ENCODE results near the gene SPO11. TPM values are rescaled to one million over a fixed set of nuclear protein-coding genes. Genes with fewer than 3 reads are reported as not detected.

The SPO11 gene
- total RNA-seq, 4 donors from 2014 or later = not detected

GRCh38 chr20:57353351-57353750 lies 23.7 kb downstream of the SPO11 start:
- peaks cover 9 to 25% (median 17%) of the 10 kb centered on the region in 4 donors for H3K4me1 ChIP-seq
- no peaks in the 10 kb centered on the region for H3K9me3 ChIP-seq
- H3K4me3 ChIP-seq = no peak overlapping the region
- peaks cover 0 to 1% (median 0%) of the 10 kb centered on the region in 4 donors for H3K27me3 ChIP-seq
- intact Hi-C loops (cut with DNase I) = no loop called here
- H3K36me3 ChIP-seq = peaks cover 0 to 29% (median 11%) of the 10 kb centered on the region in 4 donors
- H3K27ac ChIP-seq (replicated peaks in 1 of 4) = no peak overlapping the region
- DNase-seq (ENCODE audit: extremely low spot score) = no peak
- no peak for TF ChIP-seq POLR2A (IDR thresholded peaks at IDR 0.05; ENCODE audit: low read depth)
- no peak for TF ChIP-seq POLR2AphosphoS5 (IDR thresholded peaks at IDR 0.05)
- no peak for TF ChIP-seq CTCF (IDR thresholded peaks at IDR 0.05)
- no peak for TF ChIP-seq EP300 (IDR thresholded peaks at IDR 0.05)
- WGBS = 90% methylated on average over 9 of the region's 9 CpGs

GRCh38 chr20:57361517-57361916 lies 31.9 kb downstream of the SPO11 start:
- no peaks in the 10 kb centered on the region for H3K9me3 ChIP-seq
- peak overlapping the region in 1 of 4 donors; percentile 2 for H3K27ac ChIP-seq (replicated peaks in 1 of 4)
- intact Hi-C loops (cut with DNase I) = no loop called here
- H3K27me3 ChIP-seq = no peaks in the 10 kb centered on the region
- H3K4me3 ChIP-seq = no peak overlapping the region
- TF ChIP-seq EP300 (IDR thresholded peaks at IDR 0.05) (no peak), POLR2AphosphoS5 (IDR thresholded peaks at IDR 0.05) (peak in 1 of 2 donors; percentile 9), POLR2A (IDR thresholded peaks at IDR 0.05; ENCODE audit: low read depth) (no peak), CTCF (IDR thresholded peaks at IDR 0.05) (no peak)
- peaks cover 27 to 55% (median 39%) of the 10 kb centered on the region in 4 donors for H3K36me3 ChIP-seq
- peaks cover 0 to 9% (median 8%) of the 10 kb centered on the region in 4 donors for H3K4me1 ChIP-seq
- WGBS = 77% methylated on average over 5 of the region's 6 CpGs
- DNase-seq (ENCODE audit: extremely low spot score) = peak; percentile 42

GRCh38 chr20:57364451-57364850 lies 34.8 kb downstream of the SPO11 start:
- H3K4me1 ChIP-seq = peaks cover 0 to 9% (median 8%) of the 10 kb centered on the region in 4 donors
- H3K9me3 ChIP-seq = no peaks in the 10 kb centered on the region
- TF ChIP-seq EP300 (IDR thresholded peaks at IDR 0.05) (no peak), CTCF (IDR thresholded peaks at IDR 0.05) (no peak), POLR2A (IDR thresholded peaks at IDR 0.05; ENCODE audit: low read depth) (no peak), POLR2AphosphoS5 (IDR thresholded peaks at IDR 0.05) (no peak)
- intact Hi-C loops (cut with DNase I) = no loop called here
- H3K4me3 ChIP-seq = no peak overlapping the region
- H3K27me3 ChIP-seq = no peaks in the 10 kb centered on the region
- peaks cover 55 to 84% (median 67%) of the 10 kb centered on the region in 4 donors for H3K36me3 ChIP-seq
- no peak for DNase-seq (ENCODE audit: extremely low spot score)
- H3K27ac ChIP-seq (replicated peaks in 1 of 4) = no peak overlapping the region

GRCh38 chr20:57369596-57369995 lies 40.0 kb downstream of the SPO11 start:
- no peak for DNase-seq (ENCODE audit: extremely low spot score)

More at GRCh38 chr20:57369596-57369995, 40.0 kb downstream of the SPO11 start:
- H3K9me3 ChIP-seq = no peaks in the 10 kb centered on the region
- no peak overlapping the region for H3K4me3 ChIP-seq
- H3K27me3 ChIP-seq = no peaks in the 10 kb centered on the region
- 70% methylated on average over 3 of the region's 3 CpGs for WGBS
- peaks cover 76 to 100% (median 94%) of the 10 kb centered on the region in 4 donors for H3K36me3 ChIP-seq
- TF ChIP-seq POLR2AphosphoS5 (IDR thresholded peaks at IDR 0.05) = no peak
- no peak for TF ChIP-seq CTCF (IDR thresholded peaks at IDR 0.05)
- peaks cover 3 to 6% (median 5%) of the 10 kb centered on the region in 4 donors for H3K4me1 ChIP-seq
- no peak overlapping the region for H3K27ac ChIP-seq (replicated peaks in 1 of 4)
- intact Hi-C loops (cut with DNase I) = no loop called here

All from esophagus muscularis mucosa (tissue), 4 donors.